Kidney (tissue), 14 donors: Measurements from ENCODE around the gene IPP. TPM values are rescaled to one million over a fixed set of nuclear protein-coding genes. Genes with fewer than 3 reads are reported as not detected.
A peak's percentile ranks its signal among the peaks of the same experiment; 100 is the strongest.

ENCODE experiments used
- DNase-seq, 5 donors: peaks; one replicate each; pipeline ENCODE4 v3.0.0-alpha.2; 2013 to 2020
- FAIRE-seq: peaks from 2 replicates; lab custom pipeline; 2012; peaks lifted over from hg19 to GRCh38; lab: Jason Lieb, UNC
- H3K27ac ChIP-seq, 2 donors: one replicate each; pipeline ENCODE4 v1.7.0; 2013; ENCODE audit warnings: low read depth in 2 of 2, low read length in 2 of 2, inconsistent platforms in 1 of 2
- H3K27me3 ChIP-seq: one replicate; pipeline ENCODE4 v1.7.1; 2013; ENCODE audit warnings: low read length, inconsistent platforms; ENCODE audit not compliant: control insufficient read depth, insufficient read depth
- H3K36me3 ChIP-seq, 3 donors: one replicate each; pipeline versions ENCODE4 v1.7.0 to v1.7.1; 2013; ENCODE audit warnings: low read length in 3 of 3, control low read depth in 1 of 3, inconsistent platforms in 1 of 3; ENCODE audit not compliant: insufficient read depth in 3 of 3, control insufficient read depth in 2 of 3
- H3K4me1 ChIP-seq, 3 donors: one replicate each; pipeline versions ENCODE4 v1.7.0 to v1.7.1; 2013; ENCODE audit warnings: low read length in 3 of 3, inconsistent platforms in 1 of 3, low read depth in 1 of 3; ENCODE audit not compliant: control insufficient read depth in 2 of 3, insufficient read depth in 2 of 3
- H3K4me3 ChIP-seq, 3 donors: one replicate each; pipeline versions ENCODE4 v1.7.0 to v1.8.1; 2013; ENCODE audit warnings: low read length in 3 of 3, control low read depth in 1 of 3, inconsistent platforms in 1 of 3
- H3K9ac ChIP-seq, 3 donors: one replicate each; pipeline versions ENCODE4 v1.7.0 to v1.7.1; 2013; ENCODE audit warnings: low read length in 3 of 3, control low read depth in 1 of 3, inconsistent platforms in 1 of 3
- H3K9me3 ChIP-seq, 3 donors: one replicate each; pipeline versions ENCODE4 v1.7.0 to v1.7.1; 2013; ENCODE audit warnings: low read length in 3 of 3, control low read depth in 1 of 3, inconsistent platforms in 1 of 3; ENCODE audit not compliant: control insufficient read depth in 2 of 3, insufficient read depth in 1 of 3
- intact Hi-C: fragments of 100-400 bp; cut with DNase I; formaldehyde crosslinking; loops from one replicate; pipeline ENCODE4 v1.11.1; 2022
- polyA plus RNA-seq: library from polyadenylated mRNA; stranded (reverse); fragments of 350-450 nt; fragmentation: Illumina TruSeq; extraction: RNeasy Lipid Tissue Mini Kit (QIAGEN cat#74804); gene quantifications from one replicate; pipeline ENCODE4 v1.2.3, GENCODE V29; 2014; ENCODE audit warnings: low read depth, low replicate concordance; ENCODE audit not compliant: insufficient read depth
- total RNA-seq: library from RNA; stranded (reverse); fragmentation: NEBNext Ultra II Directional; extraction: Animal tissue kit (Norgen Biotek cat#: 25700); gene quantifications from one replicate; pipeline ENCODE4 v1.2.1, GENCODE V29; 2021
- TF ChIP-seq, protein P1 (sequence below): IDR thresholded peaks from 3 replicates; pipeline ENCODE4 v1.5.1; 2012; ENCODE audit warnings: mild to moderate bottlenecking, moderate library complexity, borderline replicate concordance; ENCODE audit not compliant: insufficient read depth; ENCODE audit errors: extremely low read depth
- donor health status: control.
- donor health status: control.
- donor health status: control.
- donor health status: control.
- donor health status: control.
- donor health status: DM: yes; HTN: yes; CAD: no.
- donor health status: Normal renal cell carcinoma (clear cell type).

The IPP gene
- total and polyA plus RNA-seq, 2 donors from 2014 or later = 6.3 to 20.0 TPM

DNA sequence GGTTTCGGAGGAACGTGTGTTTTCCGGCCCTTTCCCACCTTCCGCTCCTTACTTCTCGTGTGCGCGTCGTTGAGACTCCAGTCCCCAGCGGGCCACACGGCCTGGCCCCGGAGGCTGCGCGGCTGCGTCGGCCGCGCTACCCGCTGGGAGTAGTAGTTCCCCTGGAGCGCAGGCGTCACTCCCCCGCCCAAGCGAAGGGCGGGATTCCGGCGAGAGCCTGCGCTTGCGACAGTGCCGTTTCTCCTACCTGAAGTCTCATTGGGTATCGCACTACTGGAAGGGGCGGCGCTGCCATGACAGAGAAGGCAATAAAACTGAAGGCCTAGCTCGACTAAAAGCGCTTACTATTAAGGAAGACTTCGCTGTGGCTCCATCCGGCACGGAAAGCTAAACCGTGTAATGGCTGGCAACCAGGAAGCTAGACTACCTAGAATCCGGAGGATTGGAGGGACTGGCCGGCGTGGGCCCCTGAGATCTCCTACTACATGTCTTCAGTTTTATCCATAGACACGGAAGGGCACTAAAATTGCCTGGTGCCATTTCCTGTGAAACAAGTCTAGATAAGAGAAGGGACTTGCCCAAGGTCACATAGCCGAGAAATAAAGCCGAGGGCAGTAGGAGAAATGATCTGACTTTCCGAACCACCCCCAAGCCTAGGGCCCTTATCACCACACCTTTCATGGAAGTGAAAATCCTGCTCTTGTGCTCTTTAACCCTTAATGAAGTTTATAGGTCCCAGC, 63.3 kb downstream of the IPP start:
- H3K9ac ChIP-seq = peak overlapping the region; percentile 95 to 98 (median 97)
- H3K4me1 ChIP-seq = peaks cover 0 to 3% (median 2%) of the 10 kb centered on the region in 3 donors
- FAIRE-seq = peak; percentile 75
- no peaks in the 10 kb centered on the region for H3K36me3 ChIP-seq
- intact Hi-C loops = no loop called here
- no peaks in the 10 kb centered on the region for H3K27me3 ChIP-seq
- TF ChIP-seq, protein P1, sequence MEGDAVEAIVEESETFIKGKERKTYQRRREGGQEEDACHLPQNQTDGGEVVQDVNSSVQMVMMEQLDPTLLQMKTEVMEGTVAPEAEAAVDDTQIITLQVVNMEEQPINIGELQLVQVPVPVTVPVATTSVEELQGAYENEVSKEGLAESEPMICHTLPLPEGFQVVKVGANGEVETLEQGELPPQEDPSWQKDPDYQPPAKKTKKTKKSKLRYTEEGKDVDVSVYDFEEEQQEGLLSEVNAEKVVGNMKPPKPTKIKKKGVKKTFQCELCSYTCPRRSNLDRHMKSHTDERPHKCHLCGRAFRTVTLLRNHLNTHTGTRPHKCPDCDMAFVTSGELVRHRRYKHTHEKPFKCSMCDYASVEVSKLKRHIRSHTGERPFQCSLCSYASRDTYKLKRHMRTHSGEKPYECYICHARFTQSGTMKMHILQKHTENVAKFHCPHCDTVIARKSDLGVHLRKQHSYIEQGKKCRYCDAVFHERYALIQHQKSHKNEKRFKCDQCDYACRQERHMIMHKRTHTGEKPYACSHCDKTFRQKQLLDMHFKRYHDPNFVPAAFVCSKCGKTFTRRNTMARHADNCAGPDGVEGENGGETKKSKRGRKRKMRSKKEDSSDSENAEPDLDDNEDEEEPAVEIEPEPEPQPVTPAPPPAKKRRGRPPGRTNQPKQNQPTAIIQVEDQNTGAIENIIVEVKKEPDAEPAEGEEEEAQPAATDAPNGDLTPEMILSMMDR = no peak
- peak; percentile 98 to 100 (median 99) for DNase-seq
- peak overlapping the region; percentile 97 to 98 for H3K27ac ChIP-seq
- H3K9me3 ChIP-seq = no peaks in the 10 kb centered on the region
- H3K4me3 ChIP-seq = peak overlapping the region; percentile 91 to 99 (median 92)

DNA sequence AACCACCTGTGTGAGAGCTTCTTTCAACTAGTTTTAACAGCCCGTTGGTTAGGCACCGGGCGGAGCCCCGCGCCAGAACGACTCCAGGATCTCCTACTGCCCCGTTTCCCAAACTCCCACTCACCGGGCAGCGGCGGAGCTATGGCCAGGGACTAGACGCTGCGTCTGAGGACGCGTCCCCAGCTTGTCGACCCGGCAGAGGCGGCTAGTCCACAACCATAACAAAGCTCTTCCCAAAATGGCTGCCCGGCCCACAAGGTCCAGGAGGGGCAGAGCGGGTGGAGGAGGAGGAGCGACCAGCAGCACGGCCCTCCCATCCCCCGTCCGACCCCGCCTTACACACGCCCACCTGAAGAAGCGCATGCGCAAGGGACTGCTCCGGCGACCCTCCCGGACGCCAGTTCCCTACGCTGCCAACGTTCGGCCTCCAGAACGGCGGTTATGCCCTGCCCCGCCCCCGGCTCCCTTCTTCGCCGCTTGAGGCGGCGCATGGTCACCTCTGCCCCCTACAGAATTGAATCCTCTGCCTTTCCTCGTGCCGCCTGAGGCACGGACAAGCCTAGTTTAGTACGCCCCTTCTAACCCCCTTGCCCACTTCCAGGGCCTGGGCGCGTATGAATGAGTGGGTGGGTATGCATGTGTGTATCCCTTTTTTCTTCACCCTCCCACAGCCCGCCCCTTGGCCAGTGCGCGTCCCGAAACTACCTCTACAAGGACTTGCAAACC, 64.0 kb downstream of the IPP start, which contains the start of gene GPBP1L1:
Gene GPBP1L1 (minus strand): TSS at position 246 of the 726 bp plus-strand sequence. CDS start 27,446 bp downstream, outside the sequence.
- FAIRE-seq = no peak
- Histone ChIP-seq H3K27me3 (no peaks in the 10 kb centered on the region), H3K4me1 (peaks cover 0 to 4% (median 3%) of the 10 kb centered on the region in 3 donors), H3K9me3 (no peaks in the 10 kb centered on the region), H3K36me3 (no peaks in the 10 kb centered on the region), H3K27ac (peak within 1 kb of the TSS; percentile 97 to 98), H3K4me3 (peak within 1 kb of the TSS; percentile 91 to 99 (median 92)), H3K9ac (peak within 1 kb of the TSS; percentile 97 to 100 (median 98))
- DNase-seq = peak; percentile 98 to 99 (median 99)
- intact Hi-C loops = no loop called here
- TF ChIP-seq, protein P1 = no peak

DNA sequence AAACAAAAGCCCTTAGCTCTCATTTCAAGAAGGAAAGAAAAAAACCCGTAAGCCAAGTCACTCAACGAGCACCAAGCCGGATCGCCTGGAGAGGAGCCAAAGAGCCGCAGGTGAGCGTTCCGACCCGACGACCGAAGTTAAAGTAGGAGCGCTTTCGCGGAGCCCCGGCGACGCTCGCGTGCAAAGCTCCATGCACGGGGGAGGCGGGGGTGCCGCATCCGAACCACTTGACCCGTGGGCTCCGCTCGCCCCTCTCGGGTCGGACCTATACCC, 64.5 kb downstream of the IPP start:
- Histone ChIP-seq H3K36me3 (no peaks in the 10 kb centered on the region), H3K4me1 (peaks cover 3 to 5% (median 4%) of the 10 kb centered on the region in 3 donors), H3K4me3 (peak overlapping the region; percentile 91 to 99 (median 92)), H3K9me3 (no peaks in the 10 kb centered on the region), H3K27ac (peak overlapping the region; percentile 97), H3K27me3 (no peaks in the 10 kb centered on the region), H3K9ac (peak overlapping the region; percentile 88 to 100 (median 98))
- DNase-seq = peak in 4 of 5 donors; percentile 70 to 92 (median 88)
- intact Hi-C loops = no loop called here
- FAIRE-seq = no peak
- TF ChIP-seq, protein P1 = peak; percentile 8
